OCI-LY1 (cell line): ENCODE results near the gene UMODL1.

Experiments used
- H2AFZ ChIP-seq: fragments of 200-600 bp; sonication (generic), shearing (Covaris generic); 2 replicates; pipeline ENCODE4 v1.6.0; 2014; ENCODE audit warnings: antibody characterized with exemption, mild to moderate bottlenecking, low read length
- H3F3A ChIP-seq: fragments of 200-600 bp; sonication (generic), shearing (Covaris generic); 2 replicates; pipeline ENCODE4 v1.6.0; 2014; ENCODE audit warnings: mild to moderate bottlenecking, antibody characterized with exemption, low read length, moderate library complexity; ENCODE audit not compliant: insufficient read depth
- H3K27ac ChIP-seq: fragments of 200-600 bp; sonication (generic); 2 replicates; pipeline ENCODE4 v1.5.1; 2014; ENCODE audit warnings: low read length, mixed run types, mild to moderate bottlenecking, low read depth; ENCODE audit not compliant: poor library complexity, severe bottlenecking
- H3K27me3 ChIP-seq: fragments of 200-600 bp; sonication (generic); 2 replicates; pipeline ENCODE4 v1.6.0; 2014; ENCODE audit warnings: antibody characterized with exemption, mild to moderate bottlenecking, low read length, moderate library complexity; ENCODE audit not compliant: insufficient read depth
- H3K36me3 ChIP-seq: fragments of 200-600 bp; sonication (generic); 2 replicates; pipeline ENCODE4 v1.6.1; 2014; ENCODE audit warnings: mild to moderate bottlenecking, antibody characterized with exemption, low read length, moderate library complexity, mixed read lengths; ENCODE audit not compliant: insufficient read depth
- H3K4me1 ChIP-seq: fragments of 200-600 bp; sonication (generic); 2 replicates; pipeline ENCODE4 v1.5.1; 2014; ENCODE audit warnings: mild to moderate bottlenecking, low read length, moderate library complexity; ENCODE audit not compliant: insufficient read depth, severe bottlenecking
- H3K4me2 ChIP-seq: fragments of 200-600 bp; sonication (generic), shearing (Covaris generic); 2 replicates; pipeline ENCODE4 v1.6.1; 2014; ENCODE audit warnings: low read length
- H3K4me3 ChIP-seq: fragments of 200-600 bp; sonication (generic); 2 replicates; pipeline ENCODE4 v1.5.1; 2014; ENCODE audit warnings: low read length, low read depth, mild to moderate bottlenecking, mixed read lengths; ENCODE audit not compliant: poor library complexity, severe bottlenecking
- H3K79me2 ChIP-seq: fragments of 200-600 bp; shearing (Covaris generic); 2 replicates; pipeline ENCODE4 v1.6.1; 2016; ENCODE audit warnings: mixed run types, low read length, mixed read lengths; ENCODE audit not compliant: insufficient read depth
- H3K9ac ChIP-seq: fragments of 200-600 bp; sonication (generic), shearing (Covaris generic); 2 replicates; pipeline ENCODE4 v1.6.1; 2014; ENCODE audit warnings: mild to moderate bottlenecking, low read length, mixed read lengths
- H3K9me2 ChIP-seq: fragments of 200-600 bp; sonication (generic), shearing (Covaris generic); 2 replicates; pipeline ENCODE4 v1.6.1; 2014; ENCODE audit warnings: low read depth, mild to moderate bottlenecking, low read length, mixed read lengths
- H3K9me3 ChIP-seq: fragments of 200-600 bp; shearing (Covaris generic); 2 replicates; pipeline ENCODE4 v1.6.1; 2014; ENCODE audit warnings: low read length, mixed read lengths
- H4K20me1 ChIP-seq: fragments of 200-600 bp; sonication (generic), shearing (Covaris generic); 2 replicates; pipeline ENCODE4 v1.6.0; 2016; ENCODE audit warnings: mild to moderate bottlenecking, low read length; ENCODE audit not compliant: insufficient read depth
- EZH2 ChIP-seq: fragments of 200-600 bp; sonication (generic), shearing (Covaris generic); IDR thresholded peaks from 2 replicates; pipeline ENCODE4 v1.8.0; 2017; ENCODE audit warnings: borderline replicate concordance, mixed run types, mild to moderate bottlenecking, antibody characterized with exemption, low read length, moderate library complexity, mixed read lengths
- TF ChIP-seq, protein P1 (sequence below): fragments of 200-600 bp; sonication (generic), shearing (Covaris generic); IDR thresholded peaks from 2 replicates; pipeline ENCODE4 v1.5.1; 2017; ENCODE audit warnings: mild to moderate bottlenecking, antibody characterized with exemption, low read length, moderate library complexity, mixed read lengths

UMODL1 gene

DNA sequence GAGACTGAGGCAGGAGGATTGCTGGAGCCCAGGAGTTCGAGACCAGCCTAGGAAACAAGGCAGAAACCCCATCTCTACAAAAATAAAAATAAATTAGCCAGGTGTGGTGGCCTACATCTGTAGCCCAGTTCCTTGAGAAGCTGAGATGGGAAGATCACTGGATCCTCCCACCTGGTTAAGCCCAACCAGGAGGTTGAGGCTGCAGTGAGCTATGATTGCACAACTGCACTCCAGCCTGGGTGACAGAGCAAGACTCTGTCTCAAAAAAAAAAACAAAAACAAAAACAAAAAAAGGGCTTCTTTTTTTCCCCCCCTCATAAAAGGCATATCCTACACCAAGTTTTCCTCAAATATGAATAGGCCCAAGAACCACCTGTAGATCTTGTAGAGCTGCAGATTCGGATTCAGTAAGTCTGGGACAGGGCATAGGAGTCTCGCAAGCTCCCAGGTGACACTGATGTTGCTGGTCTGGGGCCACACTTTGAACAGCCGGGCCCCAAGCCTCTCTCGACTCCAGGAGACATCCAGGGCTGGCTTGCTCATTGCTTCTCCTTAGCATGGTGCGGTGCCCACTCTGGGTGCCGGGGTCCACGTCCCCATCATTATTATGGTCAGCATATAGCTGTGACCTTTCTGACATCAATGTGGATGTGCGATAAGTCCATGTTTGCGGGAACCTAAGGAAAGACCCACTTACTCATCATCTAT is 22.1 kb upstream of the UMODL1 start:
- Histone ChIP-seq H3K9me3 (no peaks in the 10 kb centered on the region), H3K27me3 (0 out of 2 replicates have a peak, but pooled peaks cover 6% of the 10 kb centered on the region), H3K4me1 (no peaks in the 10 kb centered on the region), H3K9ac (no peak overlapping the region), H3K9me2 (no peaks in the 10 kb centered on the region), H3K4me3 (no peak overlapping the region), H2AFZ (no peak overlapping the region), H3K27ac (no peak overlapping the region), H3F3A (no peaks in the 10 kb centered on the region), H3K79me2 (no peaks in the 10 kb centered on the region), H3K36me3 (no peaks in the 10 kb centered on the region), H3K4me2 (no peak overlapping the region), H4K20me1 (no peaks in the 10 kb centered on the region)
- TF ChIP-seq, protein P1, sequence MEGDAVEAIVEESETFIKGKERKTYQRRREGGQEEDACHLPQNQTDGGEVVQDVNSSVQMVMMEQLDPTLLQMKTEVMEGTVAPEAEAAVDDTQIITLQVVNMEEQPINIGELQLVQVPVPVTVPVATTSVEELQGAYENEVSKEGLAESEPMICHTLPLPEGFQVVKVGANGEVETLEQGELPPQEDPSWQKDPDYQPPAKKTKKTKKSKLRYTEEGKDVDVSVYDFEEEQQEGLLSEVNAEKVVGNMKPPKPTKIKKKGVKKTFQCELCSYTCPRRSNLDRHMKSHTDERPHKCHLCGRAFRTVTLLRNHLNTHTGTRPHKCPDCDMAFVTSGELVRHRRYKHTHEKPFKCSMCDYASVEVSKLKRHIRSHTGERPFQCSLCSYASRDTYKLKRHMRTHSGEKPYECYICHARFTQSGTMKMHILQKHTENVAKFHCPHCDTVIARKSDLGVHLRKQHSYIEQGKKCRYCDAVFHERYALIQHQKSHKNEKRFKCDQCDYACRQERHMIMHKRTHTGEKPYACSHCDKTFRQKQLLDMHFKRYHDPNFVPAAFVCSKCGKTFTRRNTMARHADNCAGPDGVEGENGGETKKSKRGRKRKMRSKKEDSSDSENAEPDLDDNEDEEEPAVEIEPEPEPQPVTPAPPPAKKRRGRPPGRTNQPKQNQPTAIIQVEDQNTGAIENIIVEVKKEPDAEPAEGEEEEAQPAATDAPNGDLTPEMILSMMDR, result no peak
- TF ChIP-seq EZH2, result no peak

DNA sequence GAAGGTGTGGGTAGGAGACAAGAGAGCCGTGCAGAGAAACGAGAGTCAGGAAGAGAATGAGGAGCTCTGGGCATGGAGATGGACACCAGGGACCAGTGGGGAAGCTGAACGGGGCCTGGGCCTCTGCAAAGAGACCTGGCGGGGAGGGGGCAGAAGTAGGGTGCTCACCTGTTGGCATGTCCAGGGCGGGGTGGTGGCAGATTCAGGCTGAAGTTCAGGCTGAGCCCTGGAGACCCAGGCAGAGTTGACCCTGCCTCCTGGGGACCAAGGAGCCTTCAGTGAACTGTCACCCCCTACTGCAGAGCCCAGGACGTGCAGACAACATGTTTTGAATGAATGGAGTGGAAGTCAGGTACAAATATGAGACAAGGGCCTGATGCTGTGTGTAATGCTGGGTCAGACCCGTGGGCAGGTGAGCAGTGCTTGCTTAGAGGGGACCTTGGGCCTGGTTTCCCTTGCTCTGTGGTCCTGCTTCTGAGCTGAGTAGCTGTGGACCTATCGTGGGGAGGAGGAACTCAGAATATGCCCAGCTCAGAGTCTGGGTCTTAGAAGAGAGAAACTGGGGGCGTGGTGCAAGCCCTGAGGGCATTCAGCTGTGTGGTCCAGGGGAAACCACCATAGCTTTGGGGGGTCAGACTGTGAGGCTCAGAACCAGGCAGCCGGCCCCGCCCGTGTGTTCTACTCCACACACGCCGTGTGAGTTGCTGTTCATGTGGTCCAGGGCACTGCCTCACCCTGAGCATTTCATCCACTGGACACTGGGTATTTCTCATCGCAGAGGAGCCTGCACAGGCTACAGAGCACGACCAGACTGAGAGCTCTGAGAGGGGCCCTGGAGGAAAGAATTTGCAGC is 21.3 kb upstream of the UMODL1 start:
- H3K9me2 ChIP-seq, result no peaks in the 10 kb centered on the region
- H2AFZ ChIP-seq, result no peak overlapping the region
- peaks cover 6% of the 10 kb centered on the region; the same call in 1 of the 2 replicates for H3K27me3 ChIP-seq
- H3F3A ChIP-seq, result no peaks in the 10 kb centered on the region
- H3K9me3 ChIP-seq, result no peaks in the 10 kb centered on the region
- no peak overlapping the region for H3K4me3 ChIP-seq
- no peak for TF ChIP-seq EZH2
- TF ChIP-seq, protein P1, result no peak; the same call in 1 of the 2 replicates
- H3K9ac ChIP-seq, result no peak overlapping the region
- H4K20me1 ChIP-seq, result no peaks in the 10 kb centered on the region
- H3K79me2 ChIP-seq, result no peaks in the 10 kb centered on the region
- no peak overlapping the region for H3K4me2 ChIP-seq
- H3K36me3 ChIP-seq, result no peaks in the 10 kb centered on the region
- no peaks in the 10 kb centered on the region for H3K4me1 ChIP-seq
- no peak overlapping the region for H3K27ac ChIP-seq

- H3K27ac ChIP-seq, result no peak overlapping the region
- no peaks in the 10 kb centered on the region for H3F3A ChIP-seq
- no peak overlapping the region for H3K4me2 ChIP-seq
- TF ChIP-seq EZH2, result no peak
- TF ChIP-seq, protein P1, result no peak
- no peaks in the 10 kb centered on the region for H3K9me3 ChIP-seq
- H3K27me3 ChIP-seq, result no peaks in the 10 kb centered on the region; the same call in 1 of the 2 replicates
- no peak overlapping the region for H2AFZ ChIP-seq
- H3K79me2 ChIP-seq, result no peaks in the 10 kb centered on the region
- no peak overlapping the region for H3K9ac ChIP-seq
- H3K9me2 ChIP-seq, result no peaks in the 10 kb centered on the region
- H3K4me3 ChIP-seq, result no peak overlapping the region
- H3K36me3 ChIP-seq, result no peaks in the 10 kb centered on the region
- H3K4me1 ChIP-seq, result no peaks in the 10 kb centered on the region
- H4K20me1 ChIP-seq, result no peaks in the 10 kb centered on the region
These were observed 19.3 kb upstream of the UMODL1 start for GRCh38 chr21:42051788-42052187.
